GM23338 (cell line): ENCODE results near the gene PREP. TPM values are rescaled to one million over a fixed set of nuclear protein-coding genes. Genes with fewer than 3 reads are reported as not detected.

Experiments
- ATAC-seq: fragments of 200-7000 bp; cut with Tn5 transposase; 3 replicates; pipeline ENCODE4 v1.9.1; 2020
- DNase-seq: peaks from one replicate; pipeline ENCODE4 v3.0.0-alpha.2; 2015; ENCODE audit warnings: low spot score
- H2AFZ ChIP-seq: fragments of 200-600 bp; sonication (generic); 2 replicates; pipeline ENCODE4 v1.8.0; 2016; ENCODE audit warnings: antibody characterized with exemption, mild to moderate bottlenecking, moderate library complexity
- H3F3A ChIP-seq: fragments of 200-600 bp; sonication (generic); replicated peaks from 2 replicates; pipeline ENCODE4 v1.8.0; 2017; ENCODE audit warnings: antibody characterized with exemption, mixed run types, low read depth
- H3K27ac ChIP-seq: fragments of 200-600 bp; sonication (generic); 2 replicates; pipeline ENCODE4 v1.6.1; 2016; ENCODE audit warnings: low read depth
- H3K27me3 ChIP-seq: fragments of 200-600 bp; sonication (generic); 2 replicates; pipeline ENCODE4 v1.8.0; 2016; ENCODE audit warnings: mild to moderate bottlenecking, mixed run types, moderate library complexity; ENCODE audit not compliant: insufficient read depth
- H3K36me3 ChIP-seq: fragments of 200-600 bp; sonication (generic); 2 replicates; pipeline ENCODE4 v1.8.0; 2016; ENCODE audit warnings: mild to moderate bottlenecking; ENCODE audit not compliant: insufficient read depth
- H3K4me1 ChIP-seq: fragments of 200-600 bp; sonication (generic); 2 replicates; pipeline ENCODE4 v1.8.0; 2016; ENCODE audit warnings: mild to moderate bottlenecking, moderate library complexity; ENCODE audit not compliant: insufficient read depth
- H3K4me2 ChIP-seq: fragments of 200-600 bp; sonication (generic); 2 replicates; pipeline ENCODE4 v1.7.1; 2017; ENCODE audit warnings: mixed run types
- H3K4me3 ChIP-seq: fragments of 200-600 bp; sonication (generic); 2 replicates; pipeline ENCODE4 v1.6.1; 2016; ENCODE audit warnings: mixed run types
- H3K79me2 ChIP-seq: fragments of 200-600 bp; sonication (generic); replicated peaks from 2 replicates; pipeline ENCODE4 v1.8.0; 2017; ENCODE audit warnings: mild to moderate bottlenecking; ENCODE audit not compliant: insufficient read depth
- H3K9me2 ChIP-seq: fragments of 200-600 bp; sonication (generic); 2 replicates; pipeline ENCODE4 v1.8.0; 2017; ENCODE audit not compliant: insufficient read depth
- H4K20me1 ChIP-seq: fragments of 200-600 bp; sonication (generic); replicated peaks from 2 replicates; pipeline ENCODE4 v1.8.0; 2017; ENCODE audit warnings: mild to moderate bottlenecking; ENCODE audit not compliant: insufficient read depth
- H3K27ac Mint-ChIP-seq: 2 replicates; pipeline ENCODE4 v1.8.0; 2020; ENCODE audit warnings: inconsistent platforms, mild to moderate bottlenecking, moderate library complexity, mixed read lengths
- H3K27me3 Mint-ChIP-seq: 3 replicates; pipeline ENCODE4 v1.8.0; 2022; ENCODE audit warnings: low read depth, mild to moderate bottlenecking, moderate library complexity, mixed read lengths, inconsistent platforms; ENCODE audit not compliant: insufficient read depth, poor library complexity
- H3K36me3 Mint-ChIP-seq: 3 replicates; pipeline ENCODE4 v1.8.0; 2021; ENCODE audit warnings: low read depth, mild to moderate bottlenecking, inconsistent platforms, moderate library complexity, mixed read lengths
- H3K4me1 Mint-ChIP-seq: 3 replicates; pipeline ENCODE4 v1.8.0; 2020; ENCODE audit warnings: mild to moderate bottlenecking, inconsistent platforms, mixed read lengths
- H3K4me3 Mint-ChIP-seq: 3 replicates; pipeline ENCODE4 v1.8.0; 2021; ENCODE audit warnings: moderate library complexity, mild to moderate bottlenecking, inconsistent platforms, mixed read lengths
- H3K9me3 Mint-ChIP-seq: 3 replicates; pipeline ENCODE4 v1.8.0; 2020; ENCODE audit warnings: moderate library complexity, mild to moderate bottlenecking, inconsistent platforms, mixed read lengths
- CREB1 ChIP-seq: fragments of 250-450 bp; sonication (Bioruptor Pico); IDR thresholded peaks from 2 replicates; pipeline ENCODE4 v1.5.0; 2020; ENCODE audit warnings: low read depth, mild to moderate bottlenecking, moderate library complexity
- CTCF ChIP-seq, 2 experiments: fragments of 200-600 bp in 1 of 2; sonication (generic) in 1 of 2; conservative IDR thresholded peaks; 2 replicates each; pipeline versions ENCODE4 v1.5.1 to v1.6.1; 2016 to 2017; ENCODE audit warnings: antibody characterized with exemption in 2 of 2, low read depth in 2 of 2, mild to moderate bottlenecking in 2 of 2, moderate library complexity in 1 of 2
- ETS1 ChIP-seq: IDR thresholded peaks from 2 replicates; pipeline ENCODE4 v1.6.1; 2016; ENCODE audit warnings: antibody characterized with exemption
- EZH2 ChIP-seq: fragments of 200-600 bp; sonication (generic); IDR thresholded peaks from one replicate; pipeline ENCODE4 v1.8.0; 2017; ENCODE audit warnings: antibody characterized with exemption, mild to moderate bottlenecking, low read depth; ENCODE audit not compliant: unreplicated experiment
- EZH2phosphoT487 ChIP-seq: fragments of 200-600 bp; sonication (generic); IDR thresholded peaks from one replicate; pipeline ENCODE4 v1.8.1; 2018; ENCODE audit warnings: antibody characterized with exemption; ENCODE audit not compliant: unreplicated experiment
- JUNB ChIP-seq: IDR thresholded peaks from one replicate; pipeline ENCODE4 v1.6.1; 2016; ENCODE audit warnings: antibody characterized with exemption; ENCODE audit not compliant: unreplicated experiment
- NANOG ChIP-seq: IDR thresholded peaks from 2 replicates; pipeline ENCODE4 v1.6.1; 2016; ENCODE audit warnings: antibody characterized with exemption, borderline replicate concordance
- POLR2AphosphoS5 ChIP-seq: IDR thresholded peaks from 2 replicates; pipeline ENCODE4 v1.6.1; 2016; ENCODE audit warnings: antibody characterized with exemption, low read depth
- REST ChIP-seq: IDR thresholded peaks from one replicate; pipeline ENCODE4 v1.6.1; 2018; ENCODE audit warnings: antibody characterized with exemption; ENCODE audit not compliant: unreplicated experiment
- STAT1 ChIP-seq: IDR thresholded peaks from one replicate; pipeline ENCODE4 v1.6.1; 2016; ENCODE audit warnings: antibody characterized with exemption; ENCODE audit not compliant: unreplicated experiment
- ZNF114 ChIP-seq: fragments of 250-450 bp; sonication (Bioruptor Pico); IDR thresholded peaks from 2 replicates; pipeline ENCODE4 v1.5.0; 2020; ENCODE audit warnings: mild to moderate bottlenecking, moderate library complexity
- ZNF331 ChIP-seq: fragments of 250-450 bp; sonication (Bioruptor Pico); IDR thresholded peaks from 2 replicates; pipeline ENCODE4 v1.5.0; 2020; ENCODE audit warnings: low read depth, mild to moderate bottlenecking, moderate library complexity
- ZNF462 ChIP-seq: fragments of 250-450 bp; sonication (Bioruptor Pico); IDR thresholded peaks from 2 replicates; pipeline ENCODE4 v1.5.0; 2020; ENCODE audit warnings: mild to moderate bottlenecking, moderate library complexity
- polyA plus RNA-seq: library from polyadenylated mRNA; unstranded; fragments of >200 nt; fragmentation: Nextera tagmentation; extraction: Ambion mirVana; gene quantifications from 2 replicates; pipeline ENCODE4 v1.2.1, GENCODE V29; 2016
- total RNA-seq: library from RNA; depleted of rRNA; stranded (reverse); fragments of >200 nt; shearing (Covaris generic); gene quantifications from 2 replicates; pipeline ENCODE4 v1.2.3, GENCODE V29; 2014

The PREP gene
- total and polyA plus RNA-seq, 2 experiments from 2014 or later: 28.5 to 52.7 TPM

- Mint-ChIP-seq H3K9me3 (peaks cover 4% of the 10 kb centered on the region; the same call in 1 of the 3 replicates), H3K27me3 (peaks cover 7% of the 10 kb centered on the region), H3K27ac (no peak overlapping the region), H3K4me1 (no peaks in the 10 kb centered on the region), H3K36me3 (peaks cover 11% of the 10 kb centered on the region), H3K4me3 (no peak overlapping the region)
- H3K27me3 ChIP-seq: no peaks in the 10 kb centered on the region
- H3K4me3 ChIP-seq: no peak overlapping the region
- H3K9me2 ChIP-seq: peaks cover 7% of the 10 kb centered on the region
- ATAC-seq: no peak
- no peaks in the 10 kb centered on the region for H3F3A ChIP-seq
- no peak overlapping the region for H3K4me2 ChIP-seq
- no peak overlapping the region for H2AFZ ChIP-seq
- no peaks in the 10 kb centered on the region for H4K20me1 ChIP-seq
- no peak overlapping the region for H3K27ac ChIP-seq
- TF ChIP-seq POLR2AphosphoS5 (no peak), EZH2 (no peak), ETS1 (no peak), EZH2phosphoT487 (no peak), JUNB (no peak), STAT1 (no peak), CTCF (conservative IDR thresholded peaks at IDR 0.05; ENCODE audit: low read depth in 2 of 2) (no peak), ZNF462 (CRISPR knock-in tag) (no peak), REST (no peak), ZNF331 (CRISPR knock-in tag) (no peak), NANOG (no peak), CREB1 (CRISPR knock-in tag) (no peak), ZNF114 (CRISPR knock-in tag) (no peak)
- no peak for DNase-seq
- no peaks in the 10 kb centered on the region for H3K36me3 ChIP-seq
- H3K4me1 ChIP-seq: no peaks in the 10 kb centered on the region
- no peaks in the 10 kb centered on the region for H3K79me2 ChIP-seq
Measured at GRCh38 chr6:105291525-105291924, 111.4 kb downstream of the PREP start.
